ENCODE data around the gene VAC14. TPM values are rescaled to one million over a fixed set of nuclear protein-coding genes. Genes with fewer than 3 reads are reported as not detected.

The VAC14 gene
- total RNA-seq, 1 donor from 2014 or later = 38.1 TPM

GRCh38 chr16:70664325-70665112 lies 136.4 kb downstream of the VAC14 start:
- H3K4me3 ChIP-seq = no peak overlapping the region
- intact Hi-C loops (cut with DNase I) = no loop called here
- H3K27ac ChIP-seq = no peak overlapping the region
- H3K9me3 ChIP-seq = no peaks in the 10 kb centered on the region
- no peak for DNase-seq (ENCODE audit: extremely low spot score in 2 of 2)
- peaks cover 23% of the 10 kb centered on the region for H3K4me1 ChIP-seq
- H3K36me3 ChIP-seq = peaks cover 4 to 68% of the 10 kb centered on the region in 2 donors
- H3K27me3 ChIP-seq = no peaks in the 10 kb centered on the region
- TF ChIP-seq POLR2AphosphoS5 (IDR thresholded peaks at IDR 0.05; ENCODE audit: insufficient read depth in 1 of 2, low read depth in 1 of 2) = no peak
- no peak for TF ChIP-seq CTCF (IDR thresholded peaks at IDR 0.05)
- no peak for TF ChIP-seq POLR2A (IDR thresholded peaks at IDR 0.05)

DNA sequence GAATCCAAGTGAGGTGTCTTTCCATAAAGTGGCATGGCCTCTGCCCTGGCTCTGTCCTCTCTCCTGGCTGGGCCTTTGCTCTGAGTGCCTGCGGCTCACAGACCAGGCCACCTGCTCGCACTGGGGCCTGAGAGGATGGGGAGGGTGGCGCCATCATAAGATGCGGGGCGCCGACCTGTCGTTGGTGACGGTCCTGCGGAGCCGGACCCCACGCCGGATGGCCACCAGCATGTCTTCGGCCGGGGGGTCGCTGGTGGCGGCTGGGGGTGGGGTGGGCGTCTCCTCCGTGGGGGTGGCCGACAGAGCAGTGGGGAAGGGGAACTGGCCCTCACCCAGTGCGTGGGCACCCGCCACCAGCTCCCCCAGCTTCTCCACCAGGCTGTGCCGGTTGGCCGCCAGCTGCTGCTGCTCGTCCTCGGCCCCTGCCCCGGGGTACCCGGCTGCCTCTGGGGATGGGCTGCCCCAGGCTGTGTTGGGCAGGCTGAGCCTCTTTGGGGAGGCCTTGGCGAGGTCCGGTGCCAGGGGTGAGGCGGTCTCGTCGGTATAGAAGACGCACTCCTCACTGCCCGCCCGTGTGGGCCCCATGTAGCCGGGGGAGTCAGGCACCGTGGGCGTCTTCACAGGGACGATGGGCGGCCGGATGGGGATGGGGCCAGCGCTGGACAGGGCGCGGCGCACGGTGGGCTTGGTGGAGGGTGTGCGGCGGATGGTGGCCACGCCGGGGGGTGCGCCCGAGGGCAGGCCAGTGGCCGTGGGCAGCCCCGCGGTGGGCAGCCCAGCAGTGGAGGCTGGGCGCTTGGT lies 137.2 kb downstream of the VAC14 start:
- intact Hi-C loops (cut with DNase I) = no loop called here
- Histone ChIP-seq H3K27me3 (no peaks in the 10 kb centered on the region), H3K36me3 (peaks cover 4 to 60% of the 10 kb centered on the region in 2 donors), H3K27ac (peak overlapping the region; percentile 68), H3K4me1 (peaks cover 23% of the 10 kb centered on the region), H3K9me3 (no peaks in the 10 kb centered on the region), H3K4me3 (no peak overlapping the region)
- no peak for DNase-seq (ENCODE audit: extremely low spot score in 2 of 2)
- no peak for TF ChIP-seq CTCF (IDR thresholded peaks at IDR 0.05)
- TF ChIP-seq POLR2AphosphoS5 (IDR thresholded peaks at IDR 0.05; ENCODE audit: insufficient read depth in 1 of 2, low read depth in 1 of 2) = no peak
- TF ChIP-seq POLR2A (IDR thresholded peaks at IDR 0.05) = no peak

GRCh38 chr16:70662991-70663523 lies 137.9 kb downstream of the VAC14 start:
- DNase-seq (ENCODE audit: extremely low spot score in 2 of 2) = no peak

GRCh38 chr16:70661918-70662641 lies 138.9 kb downstream of the VAC14 start:
- peaks cover 23% of the 10 kb centered on the region for H3K4me1 ChIP-seq
- no peaks in the 10 kb centered on the region for H3K27me3 ChIP-seq
- peaks cover 4 to 50% of the 10 kb centered on the region in 2 donors for H3K36me3 ChIP-seq
- peak in 1 of 2 donors; percentile 29 for TF ChIP-seq POLR2AphosphoS5 (IDR thresholded peaks at IDR 0.05; ENCODE audit: insufficient read depth in 1 of 2, low read depth in 1 of 2)
- TF ChIP-seq POLR2A (IDR thresholded peaks at IDR 0.05) = no peak
- H3K4me3 ChIP-seq = no peak overlapping the region
- peak overlapping the region; percentile 68 for H3K27ac ChIP-seq
- intact Hi-C loops (cut with DNase I) = no loop called here
- H3K9me3 ChIP-seq = no peaks in the 10 kb centered on the region
- DNase-seq (ENCODE audit: extremely low spot score in 2 of 2) = no peak

More at GRCh38 chr16:70662991-70663523, 137.9 kb downstream of the VAC14 start:
- peaks cover 23% of the 10 kb centered on the region for H3K4me1 ChIP-seq
- intact Hi-C loops (cut with DNase I) = no loop called here
- H3K27me3 ChIP-seq = no peaks in the 10 kb centered on the region
- H3K9me3 ChIP-seq = no peaks in the 10 kb centered on the region
- no peak overlapping the region for H3K4me3 ChIP-seq
- no peak for TF ChIP-seq POLR2A (IDR thresholded peaks at IDR 0.05)
- TF ChIP-seq POLR2AphosphoS5 (IDR thresholded peaks at IDR 0.05; ENCODE audit: insufficient read depth in 1 of 2, low read depth in 1 of 2) = peak in 1 of 2 donors; percentile 9
- peak overlapping the region; percentile 68 for H3K27ac ChIP-seq
- H3K36me3 ChIP-seq = peaks cover 4 to 53% of the 10 kb centered on the region in 2 donors

DNA sequence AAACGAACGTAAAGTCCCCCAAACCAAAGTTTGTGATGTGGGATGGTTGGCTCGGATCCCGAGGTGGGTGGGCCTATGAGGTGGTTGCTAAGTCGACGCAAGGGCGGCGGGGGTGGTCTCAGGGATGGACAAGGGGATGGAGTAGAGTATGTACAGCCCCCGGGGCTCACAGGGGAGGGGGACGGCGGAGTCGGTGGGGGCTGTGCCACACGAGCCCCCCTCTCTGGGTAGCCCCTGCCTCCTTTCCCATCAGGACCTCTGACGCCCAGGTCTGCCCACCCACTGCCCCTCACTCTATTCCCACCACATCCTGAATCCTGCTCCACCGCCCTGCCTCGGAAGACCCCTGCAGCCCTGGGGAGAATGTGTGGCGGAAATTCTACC lies 139.4 kb downstream of the VAC14 start:
- intact Hi-C loops (cut with DNase I) = no loop called here
- TF ChIP-seq POLR2AphosphoS5 (IDR thresholded peaks at IDR 0.05; ENCODE audit: insufficient read depth in 1 of 2, low read depth in 1 of 2) = peak in 1 of 2 donors; percentile 5
- no peak for TF ChIP-seq POLR2A (IDR thresholded peaks at IDR 0.05)
- H3K27me3 ChIP-seq = no peaks in the 10 kb centered on the region
- no peak for DNase-seq (ENCODE audit: extremely low spot score in 2 of 2)
- no peak overlapping the region for H3K4me3 ChIP-seq
- peak overlapping the region; percentile 68 for H3K27ac ChIP-seq
- peaks cover 4 to 44% of the 10 kb centered on the region in 2 donors for H3K36me3 ChIP-seq
- H3K4me1 ChIP-seq = peaks cover 23% of the 10 kb centered on the region
- H3K9me3 ChIP-seq = no peaks in the 10 kb centered on the region

Measured in vagina (tissue), 2 donors.